Fibroblast of peridontal ligament (primary cell): ENCODE results near the gene NOS1AP.
A peak's percentile ranks its signal among the peaks of the same experiment; 100 is the strongest.
"Not testable (repeated sequence)": the region's sequence is repeated elsewhere in the genome, so short reads cannot be mapped to it uniquely, and the experiment has no call there.

Experiments used
- DNase-seq: peaks from one replicate; pipeline ENCODE4 v3.0.0-alpha.2; 2010; ENCODE audit errors: extremely low read depth

The NOS1AP gene

GRCh38 chr1:162056579-162056978 lies 12.9 kb upstream of the NOS1AP start:
- DNase-seq, result no peak

DNA sequence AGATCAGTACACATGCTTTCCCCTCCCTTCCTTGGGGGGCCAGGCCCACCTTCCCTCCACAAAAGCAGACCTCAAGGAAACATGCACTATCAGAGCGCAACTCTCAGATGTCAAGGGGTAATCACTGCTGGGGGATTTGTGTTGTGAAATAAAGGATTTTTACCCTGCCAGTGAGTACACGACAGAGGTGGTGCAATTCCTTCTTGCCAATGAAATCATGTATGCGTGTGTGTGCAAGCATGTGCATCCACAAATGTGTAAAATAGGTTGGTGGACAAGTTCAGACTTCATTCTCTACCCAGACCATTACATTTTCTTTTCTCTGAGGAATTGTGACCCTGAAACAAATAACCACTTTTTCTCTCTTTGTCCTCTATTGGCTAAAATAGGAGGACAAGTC lies 9.8 kb upstream of the NOS1AP start:
- DNase-seq, result no peak

DNA sequence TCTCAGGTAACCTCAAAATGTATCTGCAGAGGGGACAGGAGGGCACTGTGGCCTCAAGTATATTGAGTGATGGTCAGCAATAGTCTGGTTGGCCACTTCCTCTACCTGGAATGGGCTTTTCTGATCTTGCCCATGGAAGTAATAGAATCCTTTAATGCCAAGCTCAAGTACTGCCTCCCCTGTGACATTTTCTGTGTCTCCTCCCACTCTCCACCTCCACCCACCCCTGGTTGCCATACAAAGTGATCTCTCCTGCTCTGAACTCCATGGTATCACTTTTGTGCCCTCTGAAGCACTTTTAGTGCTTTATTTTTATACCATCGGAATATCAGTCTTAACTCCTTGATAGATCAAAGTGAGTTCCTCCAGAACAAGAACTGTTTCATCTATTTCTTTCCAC lies 9.2 kb upstream of the NOS1AP start:
- no peak for DNase-seq

DNA sequence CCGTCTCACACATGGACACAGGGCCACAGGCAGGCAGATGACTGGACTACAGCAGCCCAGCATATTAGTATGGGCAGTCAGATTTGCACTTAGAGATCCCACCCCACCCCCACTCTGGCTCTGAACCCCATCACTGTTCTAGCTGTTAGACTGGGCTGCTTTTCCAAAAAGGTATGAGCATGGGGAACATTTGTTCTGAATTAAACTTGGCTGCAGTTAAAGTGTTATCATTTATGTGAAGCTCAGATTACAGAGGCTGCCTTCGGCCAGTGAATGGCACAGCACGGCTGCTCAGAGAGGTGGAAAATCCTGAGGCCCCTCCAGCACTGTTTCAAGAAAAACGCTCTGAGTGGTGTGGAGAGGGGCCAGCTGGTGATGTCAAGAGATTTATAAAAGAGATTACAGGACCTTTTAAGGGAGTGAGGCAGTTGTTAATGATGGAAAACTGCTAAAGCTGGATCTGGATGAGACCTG lies 6.9 kb upstream of the NOS1AP start:
- DNase-seq, result peak; percentile 29

DNA sequence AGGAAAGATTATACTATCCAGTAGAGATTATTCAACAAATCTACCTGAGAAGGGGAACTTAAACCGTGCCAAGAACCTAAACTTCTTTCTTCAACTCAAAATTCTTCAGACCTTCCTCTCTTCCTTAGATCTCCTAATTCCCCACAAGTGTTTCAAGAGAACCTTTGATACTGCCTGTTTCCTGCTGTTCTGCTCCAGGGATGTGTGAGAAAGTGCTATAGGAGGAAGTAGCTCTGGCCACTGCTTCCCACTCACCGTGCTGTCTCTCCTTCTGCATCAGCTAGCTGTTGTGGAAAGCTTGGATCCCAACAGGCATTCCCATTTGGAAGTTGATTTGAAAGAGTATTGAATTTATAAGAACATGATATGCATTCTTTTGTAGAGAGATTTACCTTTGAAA lies 4.5 kb upstream of the NOS1AP start:
- DNase-seq, result no peak

DNA sequence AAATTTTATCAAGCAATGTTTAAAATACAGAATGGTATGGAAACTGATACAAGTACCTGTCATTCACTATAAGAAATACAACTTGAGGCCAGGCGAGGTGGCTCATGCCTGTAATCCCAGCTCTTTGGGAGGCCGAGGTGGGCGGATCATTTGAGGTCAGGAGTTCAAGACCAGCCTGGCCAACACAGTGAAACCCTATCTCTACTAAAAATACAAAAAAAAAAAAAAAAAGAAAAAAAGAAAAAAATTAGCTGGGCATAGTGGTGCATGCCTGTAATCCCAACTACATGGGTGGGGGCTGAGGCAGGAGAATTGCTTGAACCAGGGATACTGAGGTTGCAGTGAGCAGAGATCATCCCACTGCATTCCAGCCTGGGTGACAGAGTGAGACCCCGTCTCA lies 2.7 kb upstream of the NOS1AP start:
- DNase-seq, result not testable (repeated sequence)

DNA sequence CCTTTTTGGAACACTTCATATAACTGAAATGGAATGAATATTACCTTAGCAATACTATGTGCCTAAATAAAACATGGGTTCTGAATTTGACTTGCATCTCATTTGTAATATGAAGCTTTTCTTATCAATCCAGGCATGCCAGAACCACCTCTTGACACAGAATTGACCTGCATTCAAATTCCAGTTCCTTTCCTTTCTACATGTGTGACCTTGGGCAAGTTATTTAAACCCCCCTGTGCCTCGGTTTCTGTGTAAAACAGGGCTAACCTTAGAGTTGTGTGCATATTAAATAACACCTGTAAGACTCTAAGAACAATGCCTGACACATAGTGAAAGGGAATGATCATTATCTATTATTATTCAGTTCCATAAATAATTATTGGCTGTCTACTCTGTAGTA lies 2.0 kb upstream of the NOS1AP start:
- DNase-seq, result no peak

GRCh38 chr1:162068301-162068700 lies 1.2 kb upstream of the NOS1AP start:
- no peak for DNase-seq

DNA sequence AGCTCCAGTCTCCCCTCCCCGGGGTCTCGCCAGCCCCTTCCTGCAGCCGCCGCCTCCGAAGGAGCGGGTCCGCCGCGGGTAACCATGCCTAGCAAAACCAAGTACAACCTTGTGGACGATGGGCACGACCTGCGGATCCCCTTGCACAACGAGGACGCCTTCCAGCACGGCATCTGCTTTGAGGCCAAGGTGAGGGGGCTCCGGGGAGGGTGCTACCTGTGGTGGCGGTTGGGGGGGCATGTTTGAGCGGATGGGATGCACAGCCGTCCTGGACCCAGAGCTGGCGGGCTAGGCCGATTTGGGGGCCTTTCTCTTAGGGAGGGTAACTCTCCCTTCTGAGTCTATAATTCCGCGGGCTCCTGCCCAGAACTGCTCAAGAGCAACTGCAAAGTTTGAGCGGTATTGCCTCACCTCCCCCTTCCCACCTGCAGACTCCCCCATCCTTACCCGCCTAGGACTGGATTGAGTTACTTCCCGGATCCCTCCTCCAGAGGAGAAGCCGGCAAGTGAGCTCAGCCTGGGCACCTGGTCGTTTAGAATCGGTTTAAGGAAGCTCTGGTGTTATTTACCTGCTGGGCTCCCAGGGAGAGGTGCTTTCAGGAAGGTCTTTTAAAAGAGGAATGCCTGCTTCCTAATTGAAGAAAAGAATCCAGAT lies 730 bp downstream of the NOS1AP start:
- DNase-seq, result no peak

DNA sequence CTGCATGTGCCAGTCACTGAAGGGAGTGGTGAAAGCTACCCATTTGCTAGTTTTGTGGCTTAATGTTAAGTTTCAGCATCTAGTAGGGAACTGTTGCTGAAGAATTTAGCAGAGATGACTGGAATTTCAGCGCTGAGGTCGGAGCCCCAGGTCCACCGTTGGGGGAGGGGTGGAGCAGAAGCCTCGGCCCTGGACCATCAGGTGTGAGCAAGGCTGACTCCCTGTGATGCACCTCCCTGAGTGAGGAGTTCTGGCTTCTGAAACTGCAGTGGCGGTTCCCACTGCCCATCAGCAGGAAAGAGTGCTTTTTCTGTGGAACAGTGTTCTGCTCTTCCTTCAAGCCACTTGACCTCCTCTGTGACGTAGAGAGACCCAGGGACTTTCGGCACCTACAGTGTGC lies 1.3 kb downstream of the NOS1AP start:
- DNase-seq, result no peak

DNA sequence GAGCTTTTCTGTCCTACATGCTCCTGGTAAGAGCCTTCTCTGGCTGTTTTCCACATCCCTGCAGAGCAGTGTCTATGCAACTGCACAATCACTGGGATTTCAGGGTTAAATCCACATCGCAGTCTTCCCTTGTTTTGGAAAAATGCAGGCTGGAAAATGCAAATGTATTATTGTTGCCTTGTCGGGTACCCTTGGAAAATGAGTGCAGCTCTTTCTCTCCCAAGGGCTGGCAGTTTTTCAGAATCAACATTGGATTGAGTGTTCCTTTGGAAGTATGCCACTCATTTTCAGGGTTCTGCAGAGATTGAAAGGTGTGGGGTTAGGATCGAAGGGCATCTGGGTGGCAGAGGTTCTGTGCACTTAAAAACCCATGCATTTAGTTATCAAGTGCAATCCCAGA lies 3.2 kb downstream of the NOS1AP start:
- no peak for DNase-seq

- no peak for DNase-seq
These were observed 5.0 kb downstream of the NOS1AP start for GRCh38 chr1:162074276-162075005.

DNA sequence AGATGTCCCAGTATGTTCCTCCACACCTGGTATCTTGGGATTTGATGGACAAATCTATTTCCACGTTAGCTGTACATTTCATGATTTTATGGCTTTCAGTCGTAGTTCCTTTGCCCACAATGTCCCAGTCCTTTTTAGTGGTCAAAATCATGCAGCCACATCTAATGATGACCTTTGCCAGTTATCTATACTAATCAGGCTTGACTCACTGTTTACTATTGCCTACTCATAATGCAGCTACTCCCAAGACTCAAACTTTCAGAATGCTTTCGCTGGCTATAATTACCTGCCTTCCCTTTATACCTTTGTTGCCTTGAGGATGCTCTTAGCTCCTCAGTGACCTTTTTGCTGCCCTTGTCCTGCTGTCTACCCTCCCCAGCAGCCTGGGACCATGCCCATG lies 6.4 kb downstream of the NOS1AP start:
- DNase-seq, result no peak

GRCh38 chr1:162077648-162078299 lies 8.3 kb downstream of the NOS1AP start:
- DNase-seq, result no peak

DNA sequence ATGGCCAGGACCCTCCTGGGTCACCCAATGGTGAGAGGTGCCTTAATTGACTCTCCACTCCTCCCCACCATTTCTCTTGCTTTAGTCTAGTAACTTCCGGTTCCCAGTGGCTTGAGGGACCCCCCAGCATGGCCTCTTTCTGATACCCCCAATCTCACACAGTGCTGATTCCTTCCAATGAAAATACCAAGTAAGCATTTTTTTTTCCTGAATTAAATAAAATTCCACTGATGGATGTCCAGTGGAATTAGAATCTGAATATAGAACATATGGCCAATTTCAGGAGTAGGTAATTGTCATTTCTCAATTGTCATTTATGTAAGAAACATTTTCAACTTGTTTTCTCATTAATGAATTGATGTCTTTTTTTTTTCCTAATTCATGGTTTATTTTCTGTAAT lies 9.5 kb downstream of the NOS1AP start:
- DNase-seq, result no peak

- no peak for DNase-seq
These were observed 11.1 kb downstream of the NOS1AP start for GRCh38 chr1:162080472-162081015.

GRCh38 chr1:162081316-162081715 lies 11.8 kb downstream of the NOS1AP start:
- no peak for DNase-seq

GRCh38 chr1:162082080-162082479 lies 12.6 kb downstream of the NOS1AP start:
- not testable (repeated sequence) for DNase-seq

DNA sequence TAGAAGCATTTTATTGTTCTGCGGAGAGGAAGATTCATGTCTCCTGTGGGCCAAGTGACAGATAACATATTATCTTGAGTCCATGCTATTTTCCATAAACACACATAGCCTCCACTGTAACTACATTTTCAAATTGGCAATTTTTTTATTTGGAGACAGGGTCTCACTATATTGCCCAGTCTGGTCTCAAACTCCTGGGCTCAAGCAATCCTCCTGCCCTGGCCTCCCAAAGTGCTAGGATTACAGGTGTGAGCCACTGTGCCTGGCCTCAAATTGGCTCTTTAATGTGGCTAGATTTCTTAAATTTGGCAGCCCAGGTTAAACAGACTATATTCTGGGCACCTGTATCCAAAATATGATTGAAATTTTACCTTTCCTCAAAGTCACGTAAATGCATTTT lies 13.8 kb downstream of the NOS1AP start:
- no peak for DNase-seq

DNA sequence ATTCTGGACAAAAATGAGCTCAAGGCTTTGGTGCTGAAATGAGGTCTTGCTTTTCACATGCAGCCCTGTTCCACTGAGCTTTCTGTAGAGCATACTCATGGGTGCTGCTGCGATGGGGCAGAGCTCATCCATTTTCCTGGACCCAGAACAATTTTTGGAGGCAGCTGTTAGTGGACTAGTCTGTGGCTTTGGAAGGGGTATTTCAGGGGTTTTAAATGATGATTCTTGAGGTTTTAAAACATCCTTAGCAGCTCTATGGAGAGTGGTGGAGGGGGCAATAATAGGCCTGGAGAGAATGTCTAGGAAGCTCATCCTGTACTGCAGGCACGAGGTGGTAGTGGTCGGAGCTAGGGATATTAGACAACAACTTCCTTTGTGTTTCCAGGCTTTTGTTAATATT lies 16.5 kb downstream of the NOS1AP start:
- DNase-seq, result no peak

- no peak for DNase-seq
These were observed 17.6 kb downstream of the NOS1AP start for GRCh38 chr1:162087111-162087510.

DNA sequence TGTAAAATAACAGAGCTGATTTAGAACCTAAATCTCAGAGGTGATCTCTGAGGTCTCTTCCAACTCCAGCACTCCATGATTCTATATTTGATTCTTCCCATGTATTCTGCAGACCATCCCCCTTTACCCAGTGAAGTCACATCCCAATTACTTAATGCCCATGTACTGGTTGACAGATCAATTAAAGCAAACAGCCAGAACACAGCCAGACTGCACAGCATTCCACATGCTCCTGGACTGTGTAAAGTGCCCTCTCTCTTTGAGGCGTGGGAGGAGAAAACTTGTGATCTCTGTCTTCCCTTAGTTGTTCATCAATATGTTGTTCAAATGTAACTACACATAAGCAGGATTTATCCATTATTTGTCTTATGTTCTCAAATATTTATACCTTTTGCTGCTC lies 18.1 kb downstream of the NOS1AP start:
- no peak for DNase-seq
